H9 (cell line): Measurements from ENCODE around the gene CA9. TPM values are rescaled to one million over a fixed set of nuclear protein-coding genes. Genes with fewer than 3 reads are reported as not detected.
A peak's percentile ranks its signal among the peaks of the same experiment; 100 is the strongest.

Source experiments
- DNase-seq: peaks from one replicate; pipeline ENCODE4 v3.0.0-alpha.2; 2017
- H2AFZ ChIP-seq: one replicate; pipeline ENCODE4 v1.6.1; 2013; ENCODE audit warnings: mild to moderate bottlenecking, low read length, control low read depth, moderate library complexity
- H2AK5ac ChIP-seq: 2 replicates; pipeline ENCODE4 v1.6.1; 2013; ENCODE audit warnings: low read length, control low read depth, mixed read lengths; ENCODE audit not compliant: insufficient read length
- H2BK120ac ChIP-seq: one replicate; pipeline ENCODE4 v1.6.1; 2013; ENCODE audit warnings: low read depth, mild to moderate bottlenecking, low read length, control low read depth, inconsistent platforms; ENCODE audit not compliant: poor library complexity, severe bottlenecking
- H2BK12ac ChIP-seq: 2 replicates; pipeline ENCODE4 v1.6.1; 2013; ENCODE audit warnings: low read length, control low read depth, mixed read lengths, low read depth; ENCODE audit not compliant: insufficient read length
- H2BK15ac ChIP-seq: 2 replicates; pipeline ENCODE4 v1.6.1; 2013; ENCODE audit warnings: low read depth, low read length, control low read depth
- H2BK20ac ChIP-seq: one replicate; pipeline ENCODE4 v1.6.1; 2013; ENCODE audit warnings: low read depth, mild to moderate bottlenecking, low read length, control low read depth, inconsistent platforms; ENCODE audit not compliant: poor library complexity, severe bottlenecking
- H2BK5ac ChIP-seq: 2 replicates; pipeline ENCODE4 v1.6.1; 2013; ENCODE audit warnings: low read length, control low read depth, mixed read lengths; ENCODE audit not compliant: insufficient read length
- H3K14ac ChIP-seq: 2 replicates; pipeline ENCODE4 v1.6.1; 2013; ENCODE audit warnings: low read length, control low read depth; ENCODE audit not compliant: insufficient read depth
- H3K18ac ChIP-seq: 2 replicates; pipeline ENCODE4 v1.6.1; 2013; ENCODE audit warnings: low read depth, mild to moderate bottlenecking, mixed read lengths, low read length, control low read depth; ENCODE audit not compliant: insufficient read length
- H3K23ac ChIP-seq: 2 replicates; pipeline ENCODE4 v1.6.1; 2013; ENCODE audit warnings: low read length, control low read depth, mixed read lengths, low read depth; ENCODE audit not compliant: insufficient read length
- H3K23me2 ChIP-seq: 2 replicates; pipeline ENCODE4 v1.6.1; 2013; ENCODE audit warnings: low read depth, mild to moderate bottlenecking, mixed read lengths, low read length, control low read depth; ENCODE audit not compliant: insufficient read length, poor library complexity, severe bottlenecking
- H3K27ac ChIP-seq: 2 replicates; pipeline ENCODE4 v1.5.1; 2013; ENCODE audit warnings: low read length, control low read depth, mixed read lengths, low read depth; ENCODE audit not compliant: insufficient read length
- H3K27me3 ChIP-seq: 2 replicates; pipeline ENCODE4 v1.6.1; 2013; ENCODE audit warnings: low read length, control low read depth, inconsistent platforms; ENCODE audit not compliant: insufficient read depth
- H3K4ac ChIP-seq: 2 replicates; pipeline ENCODE4 v1.6.1; 2013; ENCODE audit warnings: low read depth, mild to moderate bottlenecking, control low read depth, inconsistent platforms, low read length, moderate library complexity
- H3K4me1 ChIP-seq: 2 replicates; pipeline ENCODE4 v1.6.1; 2013; ENCODE audit warnings: low read length, control low read depth, inconsistent platforms; ENCODE audit not compliant: insufficient read depth
- H3K4me2 ChIP-seq: 2 replicates; pipeline ENCODE4 v1.6.1; 2013; ENCODE audit warnings: low read length, control low read depth, mixed read lengths; ENCODE audit not compliant: insufficient read length, insufficient read depth
- H3K56ac ChIP-seq: 2 replicates; pipeline ENCODE4 v1.6.1; 2013; ENCODE audit warnings: low read depth, mild to moderate bottlenecking, mixed read lengths, low read length, control low read depth; ENCODE audit not compliant: insufficient read length
- H3K79me1 ChIP-seq: 2 replicates; pipeline ENCODE4 v1.6.1; 2013; ENCODE audit warnings: low read depth, mild to moderate bottlenecking, moderate library complexity, low read length, control low read depth, inconsistent platforms; ENCODE audit not compliant: insufficient read depth, poor library complexity, severe bottlenecking
- H3K79me2 ChIP-seq: 2 replicates; pipeline ENCODE4 v1.6.1; 2013; ENCODE audit warnings: low read length, control low read depth, inconsistent platforms; ENCODE audit not compliant: insufficient read depth
- H3K9ac ChIP-seq: 2 replicates; pipeline ENCODE4 v1.6.1; 2013; ENCODE audit warnings: low read length, control low read depth, mixed read lengths; ENCODE audit not compliant: insufficient read length; ENCODE audit errors: extremely low read depth
- H3K9me3 ChIP-seq: one replicate; pipeline ENCODE4 v1.6.1; 2013; ENCODE audit warnings: low read depth, low read length, inconsistent platforms; ENCODE audit not compliant: control insufficient read depth
- H3T11ph ChIP-seq: one replicate; pipeline ENCODE4 v1.6.1; 2013; ENCODE audit warnings: mild to moderate bottlenecking, low read length, control low read depth, inconsistent platforms
- H4K20me1 ChIP-seq: one replicate; pipeline ENCODE4 v1.6.1; 2013; ENCODE audit not compliant: control insufficient read depth, insufficient read length, insufficient read depth
- H4K5ac ChIP-seq: 2 replicates; pipeline ENCODE4 v1.6.1; 2013; ENCODE audit warnings: low read depth, mild to moderate bottlenecking, mixed read lengths, low read length, control low read depth; ENCODE audit not compliant: insufficient read length
- H4K8ac ChIP-seq: replicated peaks from 2 replicates; pipeline ENCODE4 v1.6.1; 2013; ENCODE audit warnings: low read length, control low read depth, mixed read lengths, low read depth; ENCODE audit not compliant: insufficient read length
- H4K91ac ChIP-seq: 2 replicates; pipeline ENCODE4 v1.6.1; 2013; ENCODE audit warnings: low read depth, mild to moderate bottlenecking, moderate library complexity, mixed read lengths, low read length, control low read depth; ENCODE audit not compliant: insufficient read length
- H3K27ac Mint-ChIP-seq, 3 experiments: 2 replicates in 2 of 3; 3 replicates in 1 of 3; pipeline ENCODE4 v1.8.0; 2020 to 2021; ENCODE audit warnings: mixed read lengths in 3 of 3, mild to moderate bottlenecking in 1 of 3, moderate library complexity in 1 of 3
- H3K27me3 Mint-ChIP-seq: 2 replicates; pipeline ENCODE4 v1.8.0; 2021; ENCODE audit warnings: low read depth, mild to moderate bottlenecking, moderate library complexity, mixed read lengths
- H3K36me3 Mint-ChIP-seq, 3 experiments: 2 replicates in 2 of 3; 3 replicates in 1 of 3; pipeline ENCODE4 v1.8.0; 2020 to 2021; ENCODE audit warnings: low read depth in 3 of 3, mixed read lengths in 3 of 3; ENCODE audit not compliant: insufficient read depth in 1 of 3
- H3K4me1 Mint-ChIP-seq, 2 experiments: 2 replicates each; pipeline ENCODE4 v1.8.0; 2020; ENCODE audit warnings: mixed read lengths in 2 of 2
- H3K4me3 Mint-ChIP-seq, 2 experiments: 2 replicates in 1 of 2; 3 replicates in 1 of 2; pipeline ENCODE4 v1.8.0; 2020 to 2021; ENCODE audit warnings: mild to moderate bottlenecking in 2 of 2, mixed read lengths in 2 of 2, moderate library complexity in 1 of 2
- H3K9me3 Mint-ChIP-seq, 2 experiments: 2 replicates in 1 of 2; 3 replicates in 1 of 2; pipeline ENCODE4 v1.8.0; 2020; ENCODE audit warnings: mild to moderate bottlenecking in 2 of 2, mixed read lengths in 2 of 2, moderate library complexity in 1 of 2
- WGBS: extraction: QIAGEN DNeasy Blood & Tissue Kit; methylation state at CpG from one replicate; pipeline ENCODE4 v1.1.7; 2013; ENCODE audit warnings: missing lambda C conversion rate, low lambda C conversion rate, mixed read lengths; ENCODE audit not compliant: insufficient read length; ENCODE audit errors: extremely low coverage; 5-methylcytosine and 5-hydroxymethylcytosine counted together
- long read RNA-seq: library from polyadenylated mRNA; unstranded; transcript quantifications from one replicate; pipeline ENCODE4 v2.0.0, GENCODE V29; 2020
- total RNA-seq: library from RNA; stranded (reverse); gene quantifications from 2 replicates; pipeline ENCODE4 v1.2.1, GENCODE V29; 2021
- TF ChIP-seq, protein P1 (sequence below): fragments of 200-600 bp; sonication (generic); conservative IDR thresholded peaks from 3 replicates; pipeline ENCODE4 v1.8.0; 2021; ENCODE audit warnings: antibody characterized with exemption, mild to moderate bottlenecking

The CA9 gene
- 0.94 and 1.9 TPM in 2 replicates for total RNA-seq
- long read RNA-seq, partial matches to known transcripts, result 2 of 5 reads
- long read RNA-seq, other reads (novel, unspliced or antisense), result 2 of 5 reads

DNA sequence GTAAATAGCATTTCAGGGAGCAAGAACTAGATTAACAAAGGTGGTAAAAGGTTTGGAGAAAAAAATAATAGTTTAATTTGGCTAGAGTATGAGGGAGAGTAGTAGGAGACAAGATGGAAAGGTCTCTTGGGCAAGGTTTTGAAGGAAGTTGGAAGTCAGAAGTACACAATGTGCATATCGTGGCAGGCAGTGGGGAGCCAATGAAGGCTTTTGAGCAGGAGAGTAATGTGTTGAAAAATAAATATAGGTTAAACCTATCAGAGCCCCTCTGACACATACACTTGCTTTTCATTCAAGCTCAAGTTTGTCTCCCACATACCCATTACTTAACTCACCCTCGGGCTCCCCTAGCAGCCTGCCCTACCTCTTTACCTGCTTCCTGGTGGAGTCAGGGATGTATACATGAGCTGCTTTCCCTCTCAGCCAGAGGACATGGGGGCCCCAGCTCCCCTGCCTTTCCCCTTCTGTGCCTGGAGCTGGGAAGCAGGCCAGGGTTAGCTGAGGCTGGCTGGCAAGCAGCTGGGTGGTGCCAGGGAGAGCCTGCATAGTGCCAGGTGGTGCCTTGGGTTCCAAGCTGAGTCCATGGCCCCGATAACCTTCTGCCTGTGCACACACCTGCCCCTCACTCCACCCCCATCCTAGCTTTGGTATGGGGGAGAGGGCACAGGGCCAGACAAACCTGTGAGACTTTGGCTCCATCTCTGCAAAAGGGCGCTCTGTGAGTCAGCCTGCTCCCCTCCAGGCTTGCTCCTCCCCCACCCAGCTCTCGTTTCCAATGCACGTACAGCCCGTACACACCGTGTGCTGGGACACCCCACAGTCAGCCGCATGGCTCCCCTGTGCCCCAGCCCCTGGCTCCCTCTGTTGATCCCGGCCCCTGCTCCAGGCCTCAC is at the start of gene CA9:
Gene CA9 (plus strand): TSS at position 797 of the 893 bp plus-strand sequence. CDS start 32 bp downstream, at position 829.
- no peak within 1 kb of the TSS for H2AFZ ChIP-seq
- peaks cover 3% of the 10 kb centered on the region; the same call in 1 of the 2 replicates for H3K27me3 ChIP-seq
- no peak within 1 kb of the TSS for H2BK120ac ChIP-seq
- H3K27ac Mint-ChIP-seq, result no peak within 1 kb of the TSS
- H2AK5ac ChIP-seq, result no peak within 1 kb of the TSS
- H2BK20ac ChIP-seq, result no peak within 1 kb of the TSS
- no peak within 1 kb of the TSS for H3K56ac ChIP-seq
- H3K18ac ChIP-seq, result no peak within 1 kb of the TSS
- H3K79me1 ChIP-seq, result no peaks in the 10 kb centered on the region
- DNase-seq, result no peak
- H3K4me1 Mint-ChIP-seq, result peaks cover 7 to 14% of the 10 kb centered on the region in 2 experiments
- H2BK5ac ChIP-seq, result no peak within 1 kb of the TSS
- H2BK15ac ChIP-seq, result no peak within 1 kb of the TSS
- TF ChIP-seq, protein P1, sequence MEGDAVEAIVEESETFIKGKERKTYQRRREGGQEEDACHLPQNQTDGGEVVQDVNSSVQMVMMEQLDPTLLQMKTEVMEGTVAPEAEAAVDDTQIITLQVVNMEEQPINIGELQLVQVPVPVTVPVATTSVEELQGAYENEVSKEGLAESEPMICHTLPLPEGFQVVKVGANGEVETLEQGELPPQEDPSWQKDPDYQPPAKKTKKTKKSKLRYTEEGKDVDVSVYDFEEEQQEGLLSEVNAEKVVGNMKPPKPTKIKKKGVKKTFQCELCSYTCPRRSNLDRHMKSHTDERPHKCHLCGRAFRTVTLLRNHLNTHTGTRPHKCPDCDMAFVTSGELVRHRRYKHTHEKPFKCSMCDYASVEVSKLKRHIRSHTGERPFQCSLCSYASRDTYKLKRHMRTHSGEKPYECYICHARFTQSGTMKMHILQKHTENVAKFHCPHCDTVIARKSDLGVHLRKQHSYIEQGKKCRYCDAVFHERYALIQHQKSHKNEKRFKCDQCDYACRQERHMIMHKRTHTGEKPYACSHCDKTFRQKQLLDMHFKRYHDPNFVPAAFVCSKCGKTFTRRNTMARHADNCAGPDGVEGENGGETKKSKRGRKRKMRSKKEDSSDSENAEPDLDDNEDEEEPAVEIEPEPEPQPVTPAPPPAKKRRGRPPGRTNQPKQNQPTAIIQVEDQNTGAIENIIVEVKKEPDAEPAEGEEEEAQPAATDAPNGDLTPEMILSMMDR, result no peak
- H3K14ac ChIP-seq, result no peak within 1 kb of the TSS
- no CpG with 5 or more reads among the region's 10 CpGs for WGBS
- H3K36me3 Mint-ChIP-seq, result no peaks in the 10 kb centered on the region; a peak in 1 of 7 replicates
- H3K27ac ChIP-seq, result no peak within 1 kb of the TSS
- H4K91ac ChIP-seq, result no peak within 1 kb of the TSS
- peaks cover 35% of the 10 kb centered on the region for H3K27me3 Mint-ChIP-seq
- H3K4me3 Mint-ChIP-seq, result peak within 1 kb of the TSS; percentile 55 to 70; a peak in 3 of 5 replicates
- no peaks in the 10 kb centered on the region for H3K9me3 Mint-ChIP-seq
- H4K8ac ChIP-seq, result no peak within 1 kb of the TSS
- H3K4ac ChIP-seq, result no peak within 1 kb of the TSS
- no peak within 1 kb of the TSS for H3T11ph ChIP-seq
- H3K4me2 ChIP-seq, result no peak within 1 kb of the TSS
- no peaks in the 10 kb centered on the region for H3K79me2 ChIP-seq
- H3K23ac ChIP-seq, result no peak within 1 kb of the TSS
- no peak within 1 kb of the TSS for H2BK12ac ChIP-seq
- H3K4me1 ChIP-seq, result no peaks in the 10 kb centered on the region
- H4K5ac ChIP-seq, result no peak within 1 kb of the TSS
- no peaks in the 10 kb centered on the region for H3K9me3 ChIP-seq
- no peaks in the 10 kb centered on the region for H4K20me1 ChIP-seq
- no peak within 1 kb of the TSS for H3K9ac ChIP-seq
- H3K23me2 ChIP-seq, result no peaks in the 10 kb centered on the region
